HepG2 (cell line): ENCODE results near the gene EMP2. TPM values are rescaled to one million over a fixed set of nuclear protein-coding genes. Genes with fewer than 3 reads are reported as not detected.

Experiments used
- BATF2 ChIP-seq: sonication (generic); formaldehyde crosslinking; IDR thresholded peaks from 2 replicates; pipeline ENCODE4 v1.8.0; 2022; ENCODE audit warnings: mild to moderate bottlenecking, missing genetic modification reagents, moderate library complexity
- CERS6 ChIP-seq: sonication (generic); formaldehyde crosslinking; IDR thresholded peaks from 2 replicates; pipeline ENCODE4 v1.5.0; 2020; ENCODE audit warnings: missing genetic modification reagents
- GATA4 ChIP-seq: sonication (generic); IDR thresholded peaks from 2 replicates; pipeline ENCODE4 v1.6.1; 2016; ENCODE audit warnings: antibody characterized with exemption, low read depth, borderline replicate concordance
- HDAC2 ChIP-seq: sonication (generic); formaldehyde crosslinking; IDR thresholded peaks from 2 replicates; pipeline ENCODE4 v1.4.0; 2020; ENCODE audit warnings: missing genetic modification reagents
- HMGXB4 ChIP-seq, 2 experiments: sonication (generic) in 1 of 2; formaldehyde crosslinking in 1 of 2; IDR thresholded peaks; 2 replicates each; pipeline versions ENCODE4 v1.4.0 to v1.6.1; 2018 to 2020; ENCODE audit warnings: missing genetic modification reagents in 2 of 2, borderline replicate concordance in 1 of 2, low read depth in 1 of 2, mild to moderate bottlenecking in 1 of 2, missing biosample characterization in 1 of 2
- HNRNPK ChIP-seq: fragments of 200-400 bp; formaldehyde crosslinking; IDR thresholded peaks from 2 replicates; pipeline ENCODE4 v1.6.1; 2018; ENCODE audit warnings: low read length, low read depth, moderate library complexity, mild to moderate bottlenecking; ENCODE audit not compliant: poor library complexity, severe bottlenecking
- HNRNPL ChIP-seq: fragments of 200-400 bp; formaldehyde crosslinking; IDR thresholded peaks from 2 replicates; pipeline ENCODE4 v1.6.1; 2017; ENCODE audit warnings: mild to moderate bottlenecking, low read depth, low read length
- KDM1A ChIP-seq: IDR thresholded peaks from 2 replicates; pipeline ENCODE4 v1.6.1; 2016; ENCODE audit warnings: missing compliant biosample characterization
- NAIF1 ChIP-seq: sonication (generic); formaldehyde crosslinking; IDR thresholded peaks from 2 replicates; pipeline ENCODE4 v1.5.0; 2020; ENCODE audit warnings: mild to moderate bottlenecking, missing genetic modification reagents, borderline replicate concordance
- NFKB2 ChIP-seq: sonication (generic); formaldehyde crosslinking; IDR thresholded peaks from 2 replicates; pipeline ENCODE4 v1.4.0; 2020; ENCODE audit warnings: missing genetic modification reagents, borderline replicate concordance
- PAWR ChIP-seq: sonication (generic); formaldehyde crosslinking; IDR thresholded peaks from 2 replicates; pipeline ENCODE4 v1.4.0; 2020; ENCODE audit warnings: missing genetic modification reagents, mild to moderate bottlenecking, borderline replicate concordance
- PHF8 ChIP-seq: sonication (generic); formaldehyde crosslinking; IDR thresholded peaks from 2 replicates; pipeline ENCODE4 v1.5.0; 2020; ENCODE audit warnings: missing genetic modification reagents
- PITX1 ChIP-seq: sonication (generic); formaldehyde crosslinking; IDR thresholded peaks from 2 replicates; pipeline ENCODE4 v1.5.1; 2020; ENCODE audit warnings: mild to moderate bottlenecking, missing genetic modification reagents
- POLR2AphosphoS2 ChIP-seq: IDR thresholded peaks from 2 replicates; pipeline ENCODE4 v1.6.1; 2011; ENCODE audit warnings: low read depth, low read length, improper control_type of control experiment
- TCF7L2 ChIP-seq: IDR thresholded peaks from 2 replicates; pipeline ENCODE4 v1.6.1; 2011; ENCODE audit warnings: mild to moderate bottlenecking, low read depth, low read length, moderate library complexity
- ZBTB34 ChIP-seq: sonication (generic); formaldehyde crosslinking; IDR thresholded peaks from 2 replicates; pipeline ENCODE4 v1.8.0; 2022; ENCODE audit warnings: mild to moderate bottlenecking, missing genetic modification reagents
- ZEB1 ChIP-seq: IDR thresholded peaks from 2 replicates; pipeline ENCODE4 v1.6.1; 2012; ENCODE audit warnings: mild to moderate bottlenecking, low read depth, inconsistent platforms; ENCODE audit not compliant: insufficient replicate concordance
- ZKSCAN1 ChIP-seq: fragments of 150-350 bp; IDR thresholded peaks from 2 replicates; pipeline ENCODE4 v1.6.1; 2014; ENCODE audit warnings: low read length
- ZNF614 ChIP-seq: IDR thresholded peaks from 2 replicates; pipeline ENCODE4 v1.6.1; 2018; ENCODE audit warnings: missing biosample characterization, missing genetic modification reagents, inconsistent platforms, borderline replicate concordance
- polyA plus RNA-seq, 8 experiments: library from polyadenylated mRNA; depleted of rRNA in 3 of 8; stranded (reverse) in 7 of 8; unstranded in 1 of 8; fragments of >200 nt; fragmentation: Illumina TruSeq in 4 of 8; extraction: Trizol in 4 of 8; gene quantifications; 2 replicates each; pipeline versions ENCODE4 v1.2.1 to v1.2.3, GENCODE V29; 2011 to 2016; ENCODE audit warnings: low read depth in 4 of 8, missing spikeins in 1 of 8, mixed read lengths in 1 of 8; ENCODE audit not compliant: insufficient read depth in 1 of 8
- total RNA-seq, 5 experiments: library from RNA; depleted of rRNA; stranded (reverse); fragments of >200 nt; fragmentation: Illumina TruSeq; extraction: Trizol; gene quantifications; 2 replicates each; pipeline ENCODE4 v1.2.3, GENCODE V29; 2016; ENCODE audit warnings: low read depth in 1 of 5

EMP2 gene
- total and polyA plus RNA-seq, 2 of the 13 experiments (the other 11 are each of a cell fraction or from before 2014, with no cell fraction given) = 24.6 to 91.2 TPM

- TF ChIP-seq GATA4 (0 out of 2 replicates have a peak, but pooled peaks have one; percentile 20), POLR2AphosphoS2 (no peak), HDAC2 (peak; percentile 68; the same call in 1 of the 2 replicates), CERS6 (no peak), ZEB1 (no peak), BATF2 (no peak), PITX1 (CRISPR knock-in tag) (peak; percentile 70), ZNF614 (CRISPR knock-in tag) (no peak), HNRNPL (no peak), ZKSCAN1 (peak; percentile 98), TCF7L2 (no peak), ZBTB34 (CRISPR knock-in tag) (no peak), PHF8 (CRISPR knock-in tag) (0 out of 2 replicates have a peak, but pooled peaks have one; percentile 24), NAIF1 (no peak), NFKB2 (CRISPR knock-in tag) (peak; percentile 53; the same call in 1 of the 2 replicates), HNRNPK (no peak), KDM1A (CRISPR knock-in tag) (peak; percentile 21; the same call in 1 of the 2 replicates), HMGXB4 (CRISPR knock-in tag; IDR thresholded peaks at IDR 0.05; ENCODE audit: borderline replicate concordance in 1 of 2, low read depth in 1 of 2) (peak in 1 of 2 experiments; percentile 53; a peak in 1 of 4 replicates), PAWR (no peak)
These were observed 21.3 kb upstream of the EMP2 start (continued) for GRCh38 chr16:10601444-10602408.
